SU-DHL-6 (cell line): Measurements from ENCODE around the gene YJU2.

Experiments used
- H2AFZ ChIP-seq: fragments of 200-600 bp; sonication (generic); 2 replicates; pipeline ENCODE4 v1.6.1; 2014; ENCODE audit warnings: low read depth, mild to moderate bottlenecking, moderate library complexity, mixed read lengths, antibody characterized with exemption, low read length; ENCODE audit not compliant: severe bottlenecking
- H3F3A ChIP-seq: fragments of 200-600 bp; shearing (Covaris generic); 2 replicates; pipeline ENCODE4 v1.6.0; 2016; ENCODE audit warnings: antibody characterized with exemption, mild to moderate bottlenecking; ENCODE audit not compliant: insufficient read depth
- H3K27ac ChIP-seq: fragments of 200-600 bp; sonication (generic); 2 replicates; pipeline ENCODE4 v1.5.1; 2016; ENCODE audit warnings: low read depth, mild to moderate bottlenecking, low read length, moderate library complexity, mixed read lengths
- H3K27me3 ChIP-seq: fragments of 200-600 bp; sonication (generic), shearing (Covaris generic); 2 replicates; pipeline ENCODE4 v1.6.0; 2014; ENCODE audit warnings: mild to moderate bottlenecking, low read length
- H3K36me3 ChIP-seq: fragments of 200-600 bp; sonication (generic); 2 replicates; pipeline ENCODE4 v1.6.1; 2014; ENCODE audit warnings: mild to moderate bottlenecking, low read length, mixed read lengths
- H3K4me2 ChIP-seq: fragments of 300-600, 200-600 bp; shearing (Covaris generic), sonication (generic); 2 replicates; pipeline ENCODE4 v1.6.0; 2014; ENCODE audit warnings: low read length, low read depth, mild to moderate bottlenecking; ENCODE audit not compliant: poor library complexity, severe bottlenecking
- H3K4me3 ChIP-seq: fragments of 200-600 bp; sonication (generic); 2 replicates; pipeline ENCODE4 v1.5.1; 2014; ENCODE audit warnings: antibody characterized with exemption, low read length, mild to moderate bottlenecking, mixed read lengths; ENCODE audit not compliant: insufficient read depth, poor library complexity, severe bottlenecking
- H3K79me2 ChIP-seq: fragments of 200-600 bp; sonication (generic); 2 replicates; pipeline ENCODE4 v1.6.1; 2014; ENCODE audit warnings: mild to moderate bottlenecking, low read length, moderate library complexity; ENCODE audit not compliant: insufficient read depth
- H3K9ac ChIP-seq: fragments of 200-600 bp; sonication (generic); 2 replicates; pipeline ENCODE4 v1.7.0; 2014; ENCODE audit warnings: mild to moderate bottlenecking, low read length
- H3K9me2 ChIP-seq: fragments of 200-600 bp; sonication (generic); replicated peaks from 2 replicates; pipeline ENCODE4 v1.6.1; 2014; ENCODE audit warnings: low read length; ENCODE audit not compliant: insufficient read depth
- H3K9me3 ChIP-seq: fragments of 200-600 bp; sonication (generic); 2 replicates; pipeline ENCODE4 v1.6.1; 2014; ENCODE audit warnings: low read length, mixed read lengths; ENCODE audit not compliant: insufficient read depth
- H4K20me1 ChIP-seq: fragments of 200-600 bp; sonication (generic); 2 replicates; pipeline ENCODE4 v1.6.1; 2014; ENCODE audit warnings: low read depth, mild to moderate bottlenecking, antibody characterized with exemption, low read length, moderate library complexity, mixed read lengths
- CTCF ChIP-seq: fragments of 200-600 bp; sonication (generic); IDR thresholded peaks from one replicate; pipeline ENCODE4 v1.5.1; 2017; ENCODE audit warnings: antibody characterized with exemption, mild to moderate bottlenecking, low read length, moderate library complexity; ENCODE audit not compliant: insufficient read depth, poor library complexity, severe bottlenecking
- EZH2phosphoT487 ChIP-seq: fragments of 200-600 bp; sonication (generic), shearing (Covaris generic); conservative IDR thresholded peaks from 2 replicates; pipeline ENCODE4 v1.6.1; 2018; ENCODE audit warnings: mild to moderate bottlenecking, antibody characterized with exemption, low read length, moderate library complexity, mixed read lengths

The YJU2 gene

GRCh38 chr19:4318460-4318859, 71.6 kb downstream of the YJU2 start:
- H3F3A ChIP-seq = no peaks in the 10 kb centered on the region
- H3K4me2 ChIP-seq = no peak overlapping the region
- H3K36me3 ChIP-seq = no peaks in the 10 kb centered on the region
- no peak overlapping the region for H3K9ac ChIP-seq
- H3K4me3 ChIP-seq = no peak overlapping the region
- no peak overlapping the region for H3K27ac ChIP-seq
- no peaks in the 10 kb centered on the region for H4K20me1 ChIP-seq
- H3K27me3 ChIP-seq = no peaks in the 10 kb centered on the region
- H3K9me2 ChIP-seq = no peaks in the 10 kb centered on the region
- H2AFZ ChIP-seq = no peak overlapping the region
- TF ChIP-seq EZH2phosphoT487 (no peak), CTCF (no peak)
- no peaks in the 10 kb centered on the region for H3K79me2 ChIP-seq
- 0 out of 2 replicates have a peak, but pooled peaks cover 4% of the 10 kb centered on the region for H3K9me3 ChIP-seq
